ENCODE data around the gene ZNF444. TPM values are rescaled to one million over a fixed set of nuclear protein-coding genes. Genes with fewer than 3 reads are reported as not detected.

The ZNF444 gene
- total RNA-seq (2011; cell fraction: chromatin; rRNA removed; ENCODE audit: low replicate concordance) = 10.3 and 22.0 TPM in 2 replicates
- total RNA-seq (2011; cell fraction: nucleolus; rRNA removed) = 14.7 and 18.6 TPM in 2 replicates
- total RNA-seq (2011; cell fraction: nucleoplasm; rRNA removed) = 13.4 and 17.9 TPM in 2 replicates
- 20.0 and 20.8 TPM in 2 replicates for total RNA-seq (2014; rRNA removed)
- 2.0 and 2.8 TPM in 2 replicates for total RNA-seq (2014; rRNA removed; fragmentation: Illumina TruSeq; extraction: Trizol)
- total RNA-seq (2015; rRNA removed; fragmentation: Illumina TruSeq; extraction: Trizol) = 6.9 and 7.0 TPM in 2 replicates
- 38.8 and 40.0 TPM in 2 replicates for total RNA-seq (2021)
- 6.1 and 7.4 TPM in 2 replicates for polyA plus RNA-seq (2011; rRNA removed)
- polyA plus RNA-seq (2011; cell fraction: cytosol; rRNA removed) = 14.2 and 42.2 TPM in 2 replicates
- polyA plus RNA-seq (2011; cell fraction: nucleus; rRNA removed) = 10.7 and 21.0 TPM in 2 replicates
- polyA plus RNA-seq (2012) = 17.4 and 18.2 TPM in 2 replicates
- 7.7 and 10.6 TPM in 2 replicates for polyA plus RNA-seq (2014; fragmentation: Illumina TruSeq; extraction: Trizol)
- polyA plus RNA-seq (2014; fragmentation: Nextera tagmentation; extraction: Ambion mirVana) = under 1 TPM; 0.39 to 0.49 TPM
- 24.3 and 28.4 TPM in 2 replicates for polyA plus RNA-seq (2014; rRNA removed)
- 2.2 and 4.2 TPM in 2 replicates for polyA minus RNA-seq (2011; rRNA and poly(A)+ RNA removed)
- 8.6 and 9.5 TPM in 2 replicates for polyA minus RNA-seq (2011; cell fraction: cytosol; rRNA and poly(A)+ RNA removed)
- 2.8 and 3.4 TPM in 2 replicates for polyA minus RNA-seq (2011; cell fraction: nucleus; rRNA and poly(A)+ RNA removed)
- percentile 59 among the genes with signal in this experiment for Bru-seq, nascent RNA
- percentile 62 among the genes with signal in this experiment for BruChase-seq, experiment 1, labeled RNA remaining after a 2-hour chase
- percentile 61 among the genes with signal in this experiment for BruChase-seq, experiment 2, labeled RNA remaining after a 6-hour chase
- long read RNA-seq, experiment 1, full-length matches to known transcripts = 11 of 38 reads
- long read RNA-seq, experiment 1, partial matches to known transcripts = 25 of 38 reads
- long read RNA-seq, experiment 1, other reads (novel, unspliced or antisense) = 2 of 38 reads
- long read RNA-seq, experiment 2, full-length matches to known transcripts = 20 of 49 reads
- long read RNA-seq, experiment 2, partial matches to known transcripts = 12 of 49 reads
- long read RNA-seq, experiment 2, other reads (novel, unspliced or antisense) = 17 of 49 reads
- long read RNA-seq, experiment 3, transcript ZNF444-201 (5 exons, 2,042 nt) = major isoform, 10 of 22 reads
- long read RNA-seq, experiment 3, transcript ZNF444-211 (5 exons, 1,906 nt) = minor isoform, 6 of 22 reads
- long read RNA-seq, experiment 3, partial matches to known transcripts = 2 of 22 reads
- long read RNA-seq, experiment 3, other reads (novel, unspliced or antisense) = 4 of 22 reads

DNA sequence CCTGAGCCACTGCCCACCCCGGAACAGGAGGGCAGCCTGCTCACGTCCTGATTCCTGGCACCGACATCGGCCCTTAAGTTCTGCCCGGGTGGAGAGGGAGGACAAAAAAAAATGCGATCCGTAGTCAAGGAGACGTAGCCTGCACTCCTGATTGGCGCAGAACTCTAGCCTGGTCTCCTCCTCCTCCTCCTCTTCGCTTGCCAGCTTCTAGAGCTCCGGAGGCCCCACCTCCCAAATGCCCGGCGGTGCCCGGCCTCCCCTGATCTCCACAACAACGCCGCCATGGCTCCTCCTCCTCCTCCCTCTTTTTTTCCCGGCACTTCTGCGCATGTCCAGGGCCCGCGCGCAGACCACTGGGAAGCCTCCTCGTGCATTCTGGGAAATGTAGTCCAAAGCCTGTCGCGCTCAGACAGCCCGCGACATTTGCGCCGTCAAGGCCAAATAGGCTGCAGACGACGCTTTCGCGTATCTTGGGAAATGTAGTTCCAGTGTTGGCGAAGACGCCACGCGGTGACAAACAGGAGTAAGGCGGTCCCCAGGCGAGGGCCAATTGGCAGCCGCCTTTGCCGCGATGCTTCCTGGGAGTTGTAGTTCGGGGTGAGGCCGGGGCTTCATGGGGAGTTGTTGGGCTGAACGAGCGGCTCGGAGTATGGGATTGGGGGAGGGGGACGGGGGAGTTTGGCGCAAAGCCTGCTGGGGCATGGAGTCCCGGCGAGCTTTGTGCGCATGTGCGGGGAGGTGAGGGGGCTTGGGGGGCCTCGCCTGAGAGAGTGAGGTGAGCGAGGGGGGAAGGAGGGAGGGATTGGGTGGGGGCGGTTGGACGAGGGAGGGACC, at the start of gene ZNF444:
Gene ZNF444 (plus strand): TSS at position 705 of the 834 bp plus-strand sequence. CDS start 5,625 bp downstream, outside the sequence.
- FAIRE-seq (peak; percentile 98), ATAC-seq (peak; percentile 96)
- TF ChIP-seq COPS2 (conservative IDR thresholded peaks at IDR 0.05) (no peak), HDGF (IDR thresholded peaks at IDR 0.05) (no peak), ESRRB (CRISPR knock-in tag; IDR thresholded peaks at IDR 0.05; ENCODE audit: borderline replicate concordance) (no peak; the same call in 1 of the 2 replicates), SAFB2 (IDR thresholded peaks at IDR 0.05; ENCODE audit: borderline replicate concordance, low read depth, low read length, severe bottlenecking) (no peak)
- TF ChIP-seq, protein P1, sequence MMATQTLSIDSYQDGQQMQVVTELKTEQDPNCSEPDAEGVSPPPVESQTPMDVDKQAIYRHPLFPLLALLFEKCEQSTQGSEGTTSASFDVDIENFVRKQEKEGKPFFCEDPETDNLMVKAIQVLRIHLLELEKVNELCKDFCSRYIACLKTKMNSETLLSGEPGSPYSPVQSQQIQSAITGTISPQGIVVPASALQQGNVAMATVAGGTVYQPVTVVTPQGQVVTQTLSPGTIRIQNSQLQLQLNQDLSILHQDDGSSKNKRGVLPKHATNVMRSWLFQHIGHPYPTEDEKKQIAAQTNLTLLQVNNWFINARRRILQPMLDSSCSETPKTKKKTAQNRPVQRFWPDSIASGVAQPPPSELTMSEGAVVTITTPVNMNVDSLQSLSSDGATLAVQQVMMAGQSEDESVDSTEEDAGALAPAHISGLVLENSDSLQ (IDR thresholded peaks at IDR 0.05) = peak; percentile 75

More for the DNA sequence above, at the start of gene ZNF444:
- Histone ChIP-seq H3K36me3 (ENCODE audit: control insufficient read depth, insufficient read depth, low read length) (peaks cover 3% of the 10 kb centered on the region; the same call in 1 of the 3 replicates), H3K79me2 (ENCODE audit: control insufficient read depth, insufficient read depth, low read length) (peaks cover 41% of the 10 kb centered on the region), H3K4me3 (peak within 1 kb of the TSS; percentile 67), H2AFZ (ENCODE audit: low read depth, low read length) (peak within 1 kb of the TSS; percentile 98), H3K9me3 (replicated peaks; ENCODE audit: control insufficient read depth, insufficient read depth, low read depth, low read length) (no peaks in the 10 kb centered on the region), H3K27me3 (ENCODE audit: control insufficient read depth in 2 of 2, insufficient read depth in 2 of 2, low read length in 2 of 2) (no peaks in the 10 kb centered on the region), H4K20me1 (replicated peaks; ENCODE audit: control insufficient read depth, insufficient read depth, low read length) (no peaks in the 10 kb centered on the region), H3K4me2 (ENCODE audit: insufficient read depth, low read length) (peak within 1 kb of the TSS; percentile 91), H3K9ac (ENCODE audit: insufficient read depth in 1 of 2, low read depth in 2 of 2, low read length in 2 of 2) (peak within 1 kb of the TSS; percentile 84 to 99), H3K4me1 (replicated peaks in 1 of 2; ENCODE audit: control insufficient read depth in 2 of 2, insufficient read depth in 2 of 2, low read length in 2 of 2) (peaks cover 14 to 18% of the 10 kb centered on the region in 2 experiments), H3K9me1 (ENCODE audit: control insufficient read depth, insufficient read depth, low read length) (no peaks in the 10 kb centered on the region), H3K27ac (ENCODE audit: extremely low read depth, low read depth, low read length) (peak within 1 kb of the TSS; percentile 98)
- CTCF ChIA-PET (ENCODE audit: low intra/inter-chr PET ratio) = interaction anchor here (0.6 kb wide), 1 partner anchor 112 kb away, joined by 3 read pairs; no protein-coding TSS in a partner anchor
- WGBS (ENCODE audit: insufficient coverage, low coverage, missing lambda C conversion rate) = 0% methylated on average over 42 of the region's 56 CpGs
- POLR2A ChIA-PET = interaction anchor here (0.6 to 1.1 kb wide), 4 partner anchors 13 to 498 kb away, joined by 3 to 4 read pairs (median 4); partner anchors contain the start of gene ZNF581
- in situ Hi-C loops (cut with MboI) (loop anchor here (25.0 kb wide), 1 partner anchor 978 kb away; the partner anchor contains the start of genes DNAAF3 and TNNI3), intact Hi-C loops (cut with micrococcal nuclease) (loop anchor here (2.0 kb wide), 1 partner anchor 20 kb away; the partner anchor contains the start of gene ZNF787)
- peak; percentile 95 to 98 (median 96) for DNase-seq (ENCODE audit: extremely low read depth in 1 of 4, low spot score in 3 of 4)
- no TSS peak for BruUV-seq (replicated peaks)
